ENCODE data around the gene DBN1. TPM values are rescaled to one million over a fixed set of nuclear protein-coding genes. Genes with fewer than 3 reads are reported as not detected.

DBN1 gene
- total and polyA plus RNA-seq, 9 of the 15 experiments (the other 6 are each of a cell fraction or from before 2014, with no cell fraction given): 0.25 to 87.2 (median 27.9) TPM

DNA sequence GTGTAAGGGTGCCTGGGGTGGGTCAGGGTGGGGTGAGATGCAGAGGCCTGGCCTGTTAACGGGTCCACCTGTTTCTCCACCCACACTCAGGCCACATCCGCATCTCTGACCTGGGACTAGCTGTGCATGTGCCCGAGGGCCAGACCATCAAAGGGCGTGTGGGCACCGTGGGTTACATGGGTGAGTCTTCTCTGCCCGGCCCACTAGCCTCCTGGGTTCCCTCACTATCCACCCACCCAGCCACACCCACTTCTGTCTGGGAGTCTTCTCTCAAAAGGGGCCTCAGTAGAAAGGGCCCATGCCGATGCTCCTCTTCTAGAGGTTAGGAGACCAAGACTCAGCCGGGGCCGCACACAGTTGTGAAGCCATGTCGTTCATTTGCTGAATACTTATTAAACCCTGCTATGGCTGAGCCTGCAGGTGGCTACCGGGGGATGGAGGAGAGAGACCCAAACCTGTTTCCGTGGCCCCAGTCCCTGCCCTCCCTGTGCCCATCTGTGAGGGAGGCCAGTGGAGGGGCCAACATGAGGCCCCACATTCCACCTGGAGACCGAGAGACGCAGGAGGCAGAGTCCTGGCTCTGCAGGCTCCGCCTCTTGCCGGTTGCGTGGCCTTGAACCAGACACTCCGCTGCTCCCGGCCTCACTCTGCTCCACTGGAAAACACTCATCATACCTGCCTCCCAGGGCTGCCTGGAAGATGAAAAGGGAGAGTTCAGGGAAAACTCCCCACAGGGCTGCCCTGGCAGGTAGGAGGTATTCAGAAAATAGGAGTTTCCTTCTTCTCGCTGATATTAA, 38.3 kb downstream of the DBN1 start:
- peak; percentile 49 for TF ChIP-seq RBFOX2 (IDR thresholded peaks at IDR 0.05; ENCODE audit: low read depth, low read length)
- no peak for TF ChIP-seq ZNF184 (CRISPR knock-in tag; IDR thresholded peaks at IDR 0.05)
- TF ChIP-seq PTRF (tag; IDR thresholded peaks at IDR 0.05): no peak
- TF ChIP-seq HNRNPLL (IDR thresholded peaks at IDR 0.05; ENCODE audit: low read depth, low read length, poor library complexity, severe bottlenecking): no peak
- TF ChIP-seq POLR2G (IDR thresholded peaks at IDR 0.05; ENCODE audit: low read depth, low read length): peak; percentile 35; the same call in 1 of the 2 replicates
- no peak for TF ChIP-seq ZNF436 (CRISPR knock-in tag; IDR thresholded peaks at IDR 0.05)
- FAIRE-seq (no peak), ATAC-seq (no peak), DNase-seq (ENCODE audit: extremely low read depth in 1 of 4, low spot score in 3 of 4) (no peak)
- Histone ChIP-seq H2AFZ (ENCODE audit: low read depth, low read length) (no peak overlapping the region), H3K4me1 (replicated peaks in 1 of 2; ENCODE audit: control insufficient read depth in 2 of 2, insufficient read depth in 2 of 2, low read length in 2 of 2) (peaks cover 0 to 35% of the 10 kb centered on the region in 2 experiments; a peak in 2 of 5 replicates), H3K27me3 (ENCODE audit: control insufficient read depth in 2 of 2, insufficient read depth in 2 of 2, low read length in 2 of 2) (no peaks in the 10 kb centered on the region), H3K9ac (ENCODE audit: insufficient read depth in 1 of 2, low read depth in 2 of 2, low read length in 2 of 2) (0 out of 4 replicates have a peak overlapping the region, but pooled peaks of 1 of the 2 experiments have one; percentile 14), H4K20me1 (replicated peaks; ENCODE audit: control insufficient read depth, insufficient read depth, low read length) (no peaks in the 10 kb centered on the region; the same call in 1 of the 2 replicates), H3K4me2 (ENCODE audit: insufficient read depth, low read length) (no peak overlapping the region), H3K27ac (ENCODE audit: extremely low read depth, low read depth, low read length) (no peak overlapping the region), H3K9me3 (replicated peaks; ENCODE audit: control insufficient read depth, insufficient read depth, low read depth, low read length) (no peaks in the 10 kb centered on the region), H3K79me2 (ENCODE audit: control insufficient read depth, insufficient read depth, low read length) (peaks cover 14% of the 10 kb centered on the region), H3K36me3 (ENCODE audit: control insufficient read depth, insufficient read depth, low read length) (peaks cover 96% of the 10 kb centered on the region; the same call in 2 of the 3 replicates), H3K9me1 (ENCODE audit: control insufficient read depth, insufficient read depth, low read length) (no peaks in the 10 kb centered on the region), H3K4me3 (no peak overlapping the region)
- intact Hi-C loops (cut with micrococcal nuclease) (no loop called here), in situ Hi-C loops (cut with MboI) (no loop called here)
- 90% methylated on average over 19 of the region's 20 CpGs for WGBS (ENCODE audit: insufficient coverage, low coverage, missing lambda C conversion rate)
- ChIA-PET CTCF (ENCODE audit: low intra/inter-chr PET ratio) (no interaction called here), POLR2A (interaction anchor here (0.6 to 10.8 kb wide), 4 partner anchors 9 to 30 kb away, joined by 4 to 210 read pairs (median 5); partner anchors contain the start of gene PRR7)
- no TSS peak for BruUV-seq (replicated peaks)

All from K562 (cell line).